NCI-H2107 (cell line): ENCODE results near the gene NINL.

Experiments used
- DNase-seq: peaks from one replicate; lab custom pipeline; 2025; lab: John Stamatoyannopoulos, UW

The NINL gene

GRCh38 chr20:25461786-25462545, 123.4 kb downstream of the NINL start:
- DNase-seq = no peak

- DNase-seq = no peak
Measured at GRCh38 chr20:25461281-25461650, 124.1 kb downstream of the NINL start.

- no peak for DNase-seq
Measured at GRCh38 chr20:25460566-25461280, 124.6 kb downstream of the NINL start.

GRCh38 chr20:25459916-25460535, 125.3 kb downstream of the NINL start:
- DNase-seq = no peak

- no peak for DNase-seq
Measured at GRCh38 chr20:25459111-25459830, 126.1 kb downstream of the NINL start.

- no peak for DNase-seq
Measured at GRCh38 chr20:25457886-25458680, 127.2 kb downstream of the NINL start.

GRCh38 chr20:25454153-25454900, 131.0 kb downstream of the NINL start:
- DNase-seq = no peak

- DNase-seq = no peak
Measured at GRCh38 chr20:25453035-25453810, 132.1 kb downstream of the NINL start.

GRCh38 chr20:25452333-25452732, 133.0 kb downstream of the NINL start:
- no peak for DNase-seq

- DNase-seq = no peak
Measured at GRCh38 chr20:25447671-25448070, 137.7 kb downstream of the NINL start.

GRCh38 chr20:25444556-25444955, 140.8 kb downstream of the NINL start:
- no peak for DNase-seq

GRCh38 chr20:25439328-25439727, 146.0 kb downstream of the NINL start:
- no peak for DNase-seq

- no peak for DNase-seq
Measured at GRCh38 chr20:25437153-25437581, 148.2 kb downstream of the NINL start.

GRCh38 chr20:25424536-25424935, 160.8 kb downstream of the NINL start:
- DNase-seq = no peak

- no peak for DNase-seq
Measured at GRCh38 chr20:25422032-25422431, 163.3 kb downstream of the NINL start.

- no peak for DNase-seq
Measured at GRCh38 chr20:25421102-25421501, 164.2 kb downstream of the NINL start.

- DNase-seq = no peak
Measured at GRCh38 chr20:25418776-25419175, 166.6 kb downstream of the NINL start.

GRCh38 chr20:25408890-25409289, 176.4 kb downstream of the NINL start:
- no peak for DNase-seq

GRCh38 chr20:25408170-25408547, 177.2 kb downstream of the NINL start:
- DNase-seq = no peak
